CD8-positive, alpha-beta memory T cell (primary cell): ENCODE measurements around the gene DRC3. TPM values are rescaled to one million over a fixed set of nuclear protein-coding genes. Genes with fewer than 3 reads are reported as not detected.
A peak's percentile ranks its signal among the peaks of the same experiment; 100 is the strongest.

Experiments used
- CTCF ChIA-PET: fragments of 350-600 bp; sonication (Branson Sonifier 250); formaldehyde crosslinking; loops from one replicate; lab custom pipeline; 2021; ENCODE audit warnings: antibody characterized with exemption; lab: Charles Lee
- POLR2A ChIA-PET: fragments of 350-600 bp; sonication (Branson Sonifier 250); formaldehyde crosslinking; loops from one replicate; lab custom pipeline; 2021; ENCODE audit warnings: antibody characterized with exemption; lab: Charles Lee
- DNase-seq, 5 donors: peaks; one replicate each; pipeline versions ENCODE4 v3.0.0 to v3.0.0-alpha.2; 2020 to 2022; ENCODE audit warnings: mixed read lengths in 1 of 5
- H3K27ac ChIP-seq: one replicate; pipeline ENCODE4 v1.7.0; 2013; ENCODE audit warnings: low read depth, mild to moderate bottlenecking, low read length, moderate library complexity
- H3K27me3 ChIP-seq: 2 replicates; pipeline ENCODE4 v1.7.0; 2013; ENCODE audit warnings: low read length, mild to moderate bottlenecking; ENCODE audit not compliant: insufficient read depth, poor library complexity, severe bottlenecking
- H3K36me3 ChIP-seq: 2 replicates; pipeline ENCODE4 v1.7.0; 2013; ENCODE audit warnings: mild to moderate bottlenecking, low read length, moderate library complexity; ENCODE audit not compliant: insufficient read depth
- H3K4me1 ChIP-seq: 2 replicates; pipeline ENCODE4 v1.7.0; 2013; ENCODE audit warnings: mild to moderate bottlenecking, low read length, moderate library complexity; ENCODE audit not compliant: insufficient read depth
- H3K4me3 ChIP-seq: 2 replicates; pipeline ENCODE4 v1.7.0; 2013; ENCODE audit warnings: mild to moderate bottlenecking, low read length
- H3K9me3 ChIP-seq: 2 replicates; pipeline ENCODE4 v1.7.0; 2013; ENCODE audit warnings: mild to moderate bottlenecking, low read length
- H3K27ac Mint-ChIP-seq, 8 donors: one replicate each; pipeline ENCODE4 v1.8.0; 2020 to 2021; ENCODE audit warnings: mixed read lengths in 8 of 8, mild to moderate bottlenecking in 6 of 8, inconsistent platforms in 3 of 8, moderate library complexity in 3 of 8
- H3K27me3 Mint-ChIP-seq, 2 donors: one replicate each; pipeline ENCODE4 v1.8.0; 2020 to 2021; ENCODE audit warnings: mixed read lengths in 2 of 2, mild to moderate bottlenecking in 1 of 2, moderate library complexity in 1 of 2
- H3K36me3 Mint-ChIP-seq, 3 donors: one replicate each; pipeline ENCODE4 v1.8.0; 2020 to 2021; ENCODE audit warnings: mixed read lengths in 3 of 3, inconsistent platforms in 1 of 3, mild to moderate bottlenecking in 1 of 3
- H3K4me1 Mint-ChIP-seq, 3 donors: one replicate each; pipeline ENCODE4 v1.8.0; 2020 to 2021; ENCODE audit warnings: mixed read lengths in 3 of 3, inconsistent platforms in 1 of 3, mild to moderate bottlenecking in 1 of 3
- H3K4me3 Mint-ChIP-seq, 7 donors: one replicate each; pipeline ENCODE4 v1.8.0; 2020 to 2021; ENCODE audit warnings: mixed read lengths in 7 of 7, mild to moderate bottlenecking in 6 of 7, moderate library complexity in 4 of 7, inconsistent platforms in 2 of 7
- H3K9me3 Mint-ChIP-seq, 5 donors: one replicate each; pipeline ENCODE4 v1.8.0; 2020 to 2022; ENCODE audit warnings: mixed read lengths in 5 of 5, mild to moderate bottlenecking in 3 of 5, moderate library complexity in 2 of 5, inconsistent platforms in 1 of 5
- polyA plus RNA-seq: library from polyadenylated mRNA; unstranded; fragments of 300-500 nt; fragmentation: Illumina TruSeq; gene quantifications from one replicate; pipeline ENCODE4 v1.2.3, GENCODE V29; 2021
- total RNA-seq, 2 experiments: library from RNA; stranded (reverse); gene quantifications; one replicate each; pipeline ENCODE4 v1.2.3, GENCODE V29; 2021

DRC3 gene, protein sequence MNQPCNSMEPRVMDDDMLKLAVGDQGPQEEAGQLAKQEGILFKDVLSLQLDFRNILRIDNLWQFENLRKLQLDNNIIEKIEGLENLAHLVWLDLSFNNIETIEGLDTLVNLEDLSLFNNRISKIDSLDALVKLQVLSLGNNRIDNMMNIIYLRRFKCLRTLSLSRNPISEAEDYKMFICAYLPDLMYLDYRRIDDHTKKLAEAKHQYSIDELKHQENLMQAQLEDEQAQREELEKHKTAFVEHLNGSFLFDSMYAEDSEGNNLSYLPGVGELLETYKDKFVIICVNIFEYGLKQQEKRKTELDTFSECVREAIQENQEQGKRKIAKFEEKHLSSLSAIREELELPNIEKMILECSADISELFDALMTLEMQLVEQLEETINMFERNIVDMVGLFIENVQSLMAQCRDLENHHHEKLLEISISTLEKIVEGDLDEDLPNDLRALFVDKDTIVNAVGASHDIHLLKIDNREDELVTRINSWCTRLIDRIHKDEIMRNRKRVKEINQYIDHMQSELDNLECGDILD
- total RNA-seq: under 1 TPM; 0.33 to 0.60 TPM
- not detected for polyA plus RNA-seq

DNA sequence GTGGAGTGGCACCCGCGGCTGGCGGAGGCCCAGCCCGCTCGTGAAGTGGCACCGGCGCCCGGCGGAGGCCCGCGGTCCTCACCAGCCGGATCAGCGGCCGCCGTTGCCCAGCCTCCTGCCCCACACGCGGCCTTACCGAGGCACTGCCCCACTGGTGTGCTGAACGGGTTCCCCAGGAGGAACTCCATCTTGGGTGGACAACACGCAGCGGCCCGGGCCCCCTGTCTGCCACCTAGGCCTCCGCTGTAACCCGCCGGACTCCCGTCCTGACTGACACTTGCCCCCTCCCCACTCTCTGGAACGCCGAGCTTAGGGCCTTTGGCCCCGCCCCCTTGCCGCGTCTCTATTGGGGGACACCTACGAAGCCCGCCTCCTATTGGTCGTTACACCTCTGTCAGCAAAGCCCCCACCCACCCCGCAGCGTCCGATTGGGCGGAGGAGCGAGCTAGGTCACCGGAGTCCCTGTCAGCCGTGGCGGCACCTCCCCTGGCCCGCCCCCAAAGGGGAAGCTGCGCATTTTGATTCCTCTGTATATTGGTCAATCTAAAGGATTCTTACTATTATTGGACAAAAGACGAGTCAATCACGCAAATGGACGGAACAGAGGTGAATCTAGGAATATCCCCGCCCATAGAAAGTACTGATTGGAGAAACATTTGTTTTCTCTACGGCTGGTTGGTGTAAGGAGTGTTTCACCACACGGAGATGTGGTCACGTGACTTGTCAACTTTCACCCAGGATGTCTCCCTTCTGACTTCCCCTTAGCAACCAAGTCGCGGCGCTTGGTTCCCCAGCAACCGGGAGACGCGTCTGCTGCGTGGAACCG is at the start of gene DRC3, which contains the start of gene TOM1L2:
Gene DRC3, plus strand, starts transcription at position 737 of the 826 bp plus-strand sequence. CDS start 4,737 bp downstream, outside the sequence.
Gene TOM1L2, minus strand, starts transcription at position 275 of the 826 bp plus-strand sequence. Its CDS starts 87 bp downstream, at position 188.
- no peaks in the 10 kb centered on the region for H3K9me3 ChIP-seq
- Mint-ChIP-seq H3K4me1 (peaks cover 27 to 50% (median 43%) of the 10 kb centered on the region in 3 donors), H3K27ac (peak within 1 kb of the TSS; percentile 83 to 97 (median 96)), H3K9me3 (no peaks in the 10 kb centered on the region), H3K27me3 (peaks cover 0 to 2% of the 10 kb centered on the region in 2 donors), H3K4me3 (peak within 1 kb of the TSS; percentile 92 to 99 (median 97)), H3K36me3 (peaks cover 0 to 5% (median 0%) of the 10 kb centered on the region in 3 donors)
- CTCF ChIA-PET: interaction anchor here (0.8 to 1.9 kb wide), 7 partner anchors 12 to 111 kb away, joined by 3 to 7 read pairs (median 4); no protein-coding TSS in a partner anchor
- no peaks in the 10 kb centered on the region for H3K36me3 ChIP-seq
- no peaks in the 10 kb centered on the region for H3K27me3 ChIP-seq
- H3K4me3 ChIP-seq: peak within 1 kb of the TSS; percentile 59
- DNase-seq: peak; percentile 100
- peak within 1 kb of the TSS; percentile 79 for H3K27ac ChIP-seq
- POLR2A ChIA-PET: interaction anchor here (0.5 to 1.6 kb wide), 7 partner anchors 14 to 360 kb away, joined by 3 to 31 read pairs (median 3); partner anchors contain the start of genes ALKBH5, ATPAF2, GID4 and SREBF1
- peaks cover 25% of the 10 kb centered on the region for H3K4me1 ChIP-seq

DNA sequence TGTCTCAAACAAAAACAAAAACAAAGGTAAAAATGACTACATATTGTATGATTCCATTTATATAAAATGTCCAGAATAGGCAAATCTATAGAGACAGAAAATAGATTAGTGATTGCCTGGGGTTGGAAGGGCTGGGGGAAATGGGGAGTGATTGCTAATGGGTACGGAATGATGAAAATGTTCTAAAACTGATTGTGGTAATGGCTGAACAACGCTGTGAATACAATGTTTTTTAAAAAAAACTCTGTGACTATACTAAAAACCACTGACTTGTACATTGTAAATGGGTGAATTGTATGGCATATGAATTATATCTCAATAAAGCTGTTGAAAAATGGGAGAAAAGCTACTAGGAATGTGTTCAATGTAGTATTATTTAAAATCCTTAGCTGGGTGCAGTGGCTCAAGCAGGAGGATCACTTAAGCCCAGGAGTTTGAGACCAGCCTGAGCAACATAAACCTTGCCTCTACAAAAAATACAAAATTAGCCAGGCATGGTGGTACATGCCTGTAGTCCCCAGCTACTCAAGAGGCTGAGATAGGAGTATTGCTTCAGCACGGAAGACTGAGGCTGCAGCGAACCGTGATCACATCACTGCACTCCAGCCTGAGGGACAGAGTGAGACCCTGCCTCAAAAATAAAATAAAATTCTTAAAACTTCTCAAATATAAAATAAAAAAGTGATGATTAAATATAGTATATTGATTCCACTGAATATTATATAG is 48.4 kb upstream of the DRC3 start:
- ChIA-PET POLR2A (no interaction called here), CTCF (no interaction called here)

DNA sequence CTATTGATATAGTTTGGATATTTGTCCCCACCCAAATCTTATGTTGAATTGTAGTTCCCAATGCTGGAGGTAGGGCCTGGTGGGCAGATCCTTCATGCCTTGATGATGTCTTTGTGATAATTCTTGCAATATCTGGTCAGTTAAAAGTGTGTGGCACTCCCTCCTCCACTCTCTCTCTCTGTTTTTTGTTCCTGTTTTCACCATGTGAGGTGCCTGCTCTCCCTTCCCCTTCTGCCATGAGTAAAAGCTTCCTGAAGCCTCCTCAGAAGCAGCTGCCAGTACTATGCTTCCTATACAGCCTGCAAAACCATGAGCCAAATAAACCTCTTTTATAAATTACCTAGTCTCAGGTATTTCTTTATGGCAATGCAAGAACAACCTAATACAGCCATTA is 47.8 kb upstream of the DRC3 start:
- no peak overlapping the region for H3K4me3 Mint-ChIP-seq
- H3K27ac Mint-ChIP-seq: no peak overlapping the region
- Histone ChIP-seq H3K4me3 (no peak overlapping the region), H3K36me3 (no peaks in the 10 kb centered on the region), H3K9me3 (no peaks in the 10 kb centered on the region), H3K27ac (no peak overlapping the region), H3K27me3 (no peaks in the 10 kb centered on the region), H3K4me1 (no peaks in the 10 kb centered on the region)
- H3K36me3 Mint-ChIP-seq: peaks cover 0 to 13% (median 7%) of the 10 kb centered on the region in 3 donors
- no peaks in the 10 kb centered on the region for H3K27me3 Mint-ChIP-seq
- POLR2A ChIA-PET: no interaction called here
- no peak for DNase-seq
- H3K9me3 Mint-ChIP-seq: no peaks in the 10 kb centered on the region
- H3K4me1 Mint-ChIP-seq: peaks cover 4 to 14% (median 6%) of the 10 kb centered on the region in 3 donors
- CTCF ChIA-PET: no interaction called here

More for the DNA sequence above, 48.4 kb upstream of the DRC3 start:
- Mint-ChIP-seq H3K27ac (peak overlapping the region in 1 of 8 donors; percentile 60), H3K36me3 (peaks cover 0 to 12% (median 7%) of the 10 kb centered on the region in 3 donors), H3K9me3 (no peaks in the 10 kb centered on the region), H3K27me3 (no peaks in the 10 kb centered on the region), H3K4me1 (peaks cover 4 to 15% (median 6%) of the 10 kb centered on the region in 3 donors), H3K4me3 (no peak overlapping the region)
- H3K27me3 ChIP-seq: no peaks in the 10 kb centered on the region
- no peak overlapping the region for H3K27ac ChIP-seq
- H3K4me3 ChIP-seq: no peak overlapping the region
- no peak for DNase-seq
- no peaks in the 10 kb centered on the region for H3K9me3 ChIP-seq
- no peaks in the 10 kb centered on the region for H3K4me1 ChIP-seq
- no peaks in the 10 kb centered on the region for H3K36me3 ChIP-seq

- Histone ChIP-seq H3K36me3 (no peaks in the 10 kb centered on the region), H3K4me1 (no peaks in the 10 kb centered on the region), H3K4me3 (no peak overlapping the region), H3K27ac (no peak overlapping the region), H3K9me3 (no peaks in the 10 kb centered on the region), H3K27me3 (no peaks in the 10 kb centered on the region)
- Mint-ChIP-seq H3K9me3 (no peaks in the 10 kb centered on the region), H3K27ac (no peak overlapping the region), H3K4me1 (peaks cover 8 to 15% (median 8%) of the 10 kb centered on the region in 3 donors), H3K27me3 (no peaks in the 10 kb centered on the region), H3K4me3 (no peak overlapping the region), H3K36me3 (peaks cover 0 to 13% (median 7%) of the 10 kb centered on the region in 3 donors)
- DNase-seq: no peak
- ChIA-PET POLR2A (no interaction called here), CTCF (no interaction called here)
These were observed 46.6 kb upstream of the DRC3 start for GRCh38 chr17:17926036-17926435.

GRCh38 chr17:17926840-17927449 is 45.7 kb upstream of the DRC3 start:
- no peaks in the 10 kb centered on the region for H3K9me3 Mint-ChIP-seq
- Histone ChIP-seq H3K27ac (no peak overlapping the region), H3K4me1 (no peaks in the 10 kb centered on the region), H3K36me3 (no peaks in the 10 kb centered on the region), H3K27me3 (no peaks in the 10 kb centered on the region), H3K9me3 (no peaks in the 10 kb centered on the region), H3K4me3 (no peak overlapping the region)
- H3K27ac Mint-ChIP-seq: peak overlapping the region in 2 of 8 donors; percentile 19 to 49
- H3K4me3 Mint-ChIP-seq: no peak overlapping the region
- peaks cover 0 to 13% (median 5%) of the 10 kb centered on the region in 3 donors for H3K36me3 Mint-ChIP-seq
- peaks cover 10 to 19% (median 15%) of the 10 kb centered on the region in 3 donors for H3K4me1 Mint-ChIP-seq
- H3K27me3 Mint-ChIP-seq: no peaks in the 10 kb centered on the region
- POLR2A ChIA-PET: no interaction called here
- CTCF ChIA-PET: interaction anchor here (0.9 kb wide), 1 partner anchor 8 kb away, joined by 3 read pairs; no protein-coding TSS in a partner anchor
- DNase-seq: no peak

DNA sequence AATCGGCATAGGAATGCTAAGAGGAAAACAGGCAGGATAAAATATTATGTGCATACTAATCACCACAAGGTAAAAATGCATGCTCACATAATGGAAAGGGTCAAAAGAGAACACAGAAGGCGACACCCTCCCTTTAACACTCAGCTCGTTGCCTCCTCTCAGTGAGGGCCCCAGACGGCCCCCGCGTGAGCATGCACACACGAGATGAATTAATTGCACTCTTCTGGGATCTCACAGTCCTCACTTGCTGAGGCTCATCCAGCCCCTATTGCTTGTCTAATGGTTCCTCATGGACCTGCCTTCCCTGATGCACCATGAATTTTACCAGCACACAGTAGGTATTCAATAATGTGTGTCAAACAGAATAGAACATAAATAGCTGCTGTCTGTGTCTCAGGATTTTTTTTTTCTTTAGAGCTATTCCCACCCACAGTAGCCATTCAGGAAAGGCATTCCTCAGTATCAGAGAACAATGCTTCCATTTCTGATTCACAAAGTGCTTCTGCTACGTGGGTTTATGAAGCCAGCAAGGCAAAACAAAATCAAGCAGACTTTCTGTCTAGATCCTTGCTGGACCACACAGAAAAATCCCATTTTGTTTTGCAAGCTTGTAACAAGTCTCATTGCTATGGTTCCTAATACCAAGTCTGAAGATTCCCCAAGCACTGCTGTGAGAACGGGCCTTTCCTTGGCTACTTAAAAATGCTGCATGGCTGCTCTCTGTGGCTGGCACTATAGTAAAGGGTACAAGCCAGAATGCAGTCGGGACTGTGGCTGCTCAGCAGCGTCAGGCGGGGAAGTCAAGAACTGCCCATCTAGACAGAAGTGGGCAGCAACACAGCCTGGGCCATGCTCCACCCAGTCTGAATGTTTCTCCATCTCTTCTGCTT is 44.0 kb upstream of the DRC3 start:
- Mint-ChIP-seq H3K4me3 (no peak overlapping the region), H3K27me3 (no peaks in the 10 kb centered on the region), H3K4me1 (peaks cover 6 to 26% (median 15%) of the 10 kb centered on the region in 3 donors), H3K9me3 (no peaks in the 10 kb centered on the region), H3K36me3 (peaks cover 0 to 13% (median 3%) of the 10 kb centered on the region in 3 donors), H3K27ac (no peak overlapping the region)
- no peaks in the 10 kb centered on the region for H3K4me1 ChIP-seq
- no peaks in the 10 kb centered on the region for H3K27me3 ChIP-seq
- ChIA-PET POLR2A (no interaction called here), CTCF (interaction anchor here (1.0 to 1.1 kb wide), 3 partner anchors 19 to 105 kb away, joined by 3 to 5 read pairs (median 4); no protein-coding TSS in a partner anchor)
- DNase-seq: no peak
- H3K27ac ChIP-seq: no peak overlapping the region
- no peaks in the 10 kb centered on the region for H3K36me3 ChIP-seq
- no peaks in the 10 kb centered on the region for H3K9me3 ChIP-seq
- no peak overlapping the region for H3K4me3 ChIP-seq
